DMS 273 treated with DMSO at 0.1 percent for 48 hours (cell line): Measurements from ENCODE around the gene MICAL3.

Experiments used
- DNase-seq: peaks from one replicate; lab custom pipeline; 2025; lab: John Stamatoyannopoulos, UW

MICAL3 gene

GRCh38 chr22:17794726-17795542 lies 229.4 kb downstream of the MICAL3 start:
- DNase-seq: no peak

- no peak for DNase-seq
Measured at GRCh38 chr22:17792854-17793434, 231.4 kb downstream of the MICAL3 start.

- no peak for DNase-seq
Measured at GRCh38 chr22:17792299-17792698, 232.1 kb downstream of the MICAL3 start.

GRCh38 chr22:17791196-17791595 lies 233.2 kb downstream of the MICAL3 start:
- no peak for DNase-seq

- no peak for DNase-seq
Measured at GRCh38 chr22:17789379-17790200, 234.8 kb downstream of the MICAL3 start.

GRCh38 chr22:17788528-17789378 lies 235.6 kb downstream of the MICAL3 start:
- no peak for DNase-seq

GRCh38 chr22:17787716-17788330 lies 236.5 kb downstream of the MICAL3 start:
- no peak for DNase-seq

GRCh38 chr22:17787241-17787640 lies 237.1 kb downstream of the MICAL3 start:
- no peak for DNase-seq

GRCh38 chr22:17786435-17787161 lies 237.8 kb downstream of the MICAL3 start:
- DNase-seq: no peak

- DNase-seq: no peak
Measured at GRCh38 chr22:17785185-17786184, 238.9 kb downstream of the MICAL3 start.

GRCh38 chr22:17784776-17785175 lies 239.6 kb downstream of the MICAL3 start:
- no peak for DNase-seq

- no peak for DNase-seq
Measured at GRCh38 chr22:17783773-17784480, 240.4 kb downstream of the MICAL3 start.

- no peak for DNase-seq
Measured at GRCh38 chr22:17783312-17783711, 241.0 kb downstream of the MICAL3 start.

- DNase-seq: no peak
Measured at GRCh38 chr22:17782621-17783020, 241.7 kb downstream of the MICAL3 start.

GRCh38 chr22:17782158-17782557 lies 242.2 kb downstream of the MICAL3 start:
- no peak for DNase-seq

- DNase-seq: no peak
Measured at GRCh38 chr22:17781319-17782031, 242.9 kb downstream of the MICAL3 start.

- DNase-seq: no peak
Measured at GRCh38 chr22:17780741-17781318, 243.5 kb downstream of the MICAL3 start.
